GM12878 (cell line): ENCODE measurements around the gene CHAF1A. TPM values are rescaled to one million over a fixed set of nuclear protein-coding genes. Genes with fewer than 3 reads are reported as not detected.

Source experiments
- ATAC-seq: fragments of 200-7000 bp; cut with Tn5 transposase; 3 replicates; pipeline ENCODE4 v1.9.1; 2020; ENCODE audit warnings: mild to moderate bottlenecking, moderate library complexity
- BruUV-seq: library from RNA; stranded (reverse); fragments of 400-500 nt; replicated peaks from 2 replicates; lab custom pipeline; 2021; lab: Mats Ljungman, UMichigan
- CTCF ChIA-PET: fragments of 300-600 bp; sonication (Branson Sonifier 250); formaldehyde crosslinking; extraction: SDS; loops from one replicate; lab custom pipeline; 2021; ENCODE audit warnings: inconsistent platforms; lab: Yijun Ruan, JAX
- POLR2A ChIA-PET: fragments of 350-600 bp; formaldehyde crosslinking; extraction: SDS; loops from one replicate; lab custom pipeline; 2021; ENCODE audit warnings: inconsistent platforms; lab: Charles Lee
- RAD21 ChIA-PET: fragments of 300-600 bp; sonication (Branson Sonifier 250); formaldehyde crosslinking; loops from one replicate; lab custom pipeline; 2023; ENCODE audit warnings: antibody characterized with exemption; ENCODE audit not compliant: unreplicated experiment; lab: Charles Lee
- SMC1A ChIA-PET: fragments of 300-600 bp; sonication (Branson Sonifier 250); formaldehyde crosslinking; loops from one replicate; lab custom pipeline; 2023; ENCODE audit not compliant: unreplicated experiment, uncharacterized antibody; lab: Charles Lee
- DNase-seq: peaks from one replicate; pipeline ENCODE4 v3.0.0-alpha.2; 2011; ENCODE audit warnings: low read depth, low spot score
- FAIRE-seq: peaks from 3 replicates; lab custom pipeline; 2011; peaks lifted over from hg19 to GRCh38; lab: Jason Lieb, UNC
- H2AFZ ChIP-seq: 2 replicates; pipeline ENCODE4 v1.6.0; 2011; ENCODE audit warnings: low read depth, low read length, control low read depth; ENCODE audit not compliant: control insufficient read depth
- H3K27ac ChIP-seq: 2 replicates; pipeline ENCODE4 v1.5.1; 2011; ENCODE audit warnings: control low read depth; ENCODE audit not compliant: control insufficient read depth, insufficient read depth
- H3K27me3 ChIP-seq, 2 experiments: replicated peaks in 1 of 2; 2 replicates each; pipeline versions ENCODE4 v1.6.0 to v1.6.1; 2011; ENCODE audit warnings: low read length in 1 of 2; ENCODE audit not compliant: control insufficient read depth in 2 of 2, insufficient read depth in 2 of 2
- H3K36me3 ChIP-seq, 2 experiments: 2 replicates each; pipeline ENCODE4 v1.5.1; 2011; ENCODE audit warnings: low read length in 1 of 2; ENCODE audit not compliant: control insufficient read depth in 2 of 2, insufficient read depth in 2 of 2
- H3K4me1 ChIP-seq: 2 replicates; pipeline ENCODE4 v1.6.1; 2011; ENCODE audit warnings: mild to moderate bottlenecking, low read length, moderate library complexity, mixed read lengths; ENCODE audit not compliant: control insufficient read depth, insufficient read depth
- H3K4me2 ChIP-seq: 2 replicates; pipeline ENCODE4 v1.6.0; 2011; ENCODE audit warnings: control low read depth; ENCODE audit not compliant: control insufficient read depth, insufficient read depth
- H3K4me3 ChIP-seq: fragments of 200-600 bp; sonication (generic); 2 replicates; pipeline ENCODE4 v1.5.1; 2016
- H3K79me2 ChIP-seq: 2 replicates; pipeline ENCODE4 v1.6.0; 2011; ENCODE audit warnings: low read length; ENCODE audit not compliant: control insufficient read depth, insufficient read depth
- H3K9ac ChIP-seq: 2 replicates; pipeline ENCODE4 v1.8.0; 2011; ENCODE audit warnings: low read length, control low read depth, mixed read lengths; ENCODE audit not compliant: control insufficient read depth, insufficient read depth
- H3K9me3 ChIP-seq: replicated peaks from 3 replicates; pipeline ENCODE4 v1.5.1; 2011; ENCODE audit warnings: mild to moderate bottlenecking, low read length; ENCODE audit not compliant: control insufficient read depth, insufficient read depth
- H4K20me1 ChIP-seq: 2 replicates; pipeline ENCODE4 v1.6.0; 2011; ENCODE audit not compliant: control insufficient read depth, insufficient read depth
- CREM ChIP-seq: IDR thresholded peaks from 2 replicates; pipeline ENCODE4 v1.6.1; 2014; ENCODE audit warnings: antibody characterized with exemption, low read depth
- EED ChIP-seq: sonication (generic); IDR thresholded peaks from 2 replicates; pipeline ENCODE4 v1.6.1; 2016; ENCODE audit warnings: antibody characterized with exemption, low read depth
- FOS ChIP-seq: IDR thresholded peaks from 3 replicates; pipeline ENCODE4 v1.6.1; 2011; ENCODE audit warnings: borderline replicate concordance; ENCODE audit not compliant: insufficient read length; ENCODE audit errors: extremely low read depth
- GABPA ChIP-seq: IDR thresholded peaks from 2 replicates; pipeline ENCODE4 v1.6.1; 2014; ENCODE audit warnings: antibody characterized with exemption, low read depth, mild to moderate bottlenecking, inconsistent platforms
- MEF2A ChIP-seq: IDR thresholded peaks from 2 replicates; pipeline ENCODE4 v1.6.1; 2011; ENCODE audit warnings: low read depth, mild to moderate bottlenecking, low read length, moderate library complexity; ENCODE audit not compliant: insufficient read depth
- MXI1 ChIP-seq: fragments of 150-350 bp; IDR thresholded peaks from 2 replicates; pipeline ENCODE4 v1.6.1; 2011; ENCODE audit warnings: low read depth, mild to moderate bottlenecking, inconsistent platforms, low read length, improper control_type of control experiment
- NFXL1 ChIP-seq: fragments of 450-650 bp; IDR thresholded peaks from 2 replicates; pipeline ENCODE4 v1.6.1; 2017; ENCODE audit warnings: antibody characterized with exemption, mild to moderate bottlenecking, borderline replicate concordance
- NFYB ChIP-seq: IDR thresholded peaks from 2 replicates; pipeline ENCODE4 v1.6.1; 2011; ENCODE audit warnings: low read depth, mild to moderate bottlenecking, low read length, improper control_type of control experiment, moderate library complexity; ENCODE audit not compliant: insufficient read depth
- NR2F1 ChIP-seq: fragments of 450-650 bp; conservative IDR thresholded peaks from 2 replicates; pipeline ENCODE4 v1.6.1; 2017; ENCODE audit warnings: mild to moderate bottlenecking
- SP1 ChIP-seq: IDR thresholded peaks from one replicate; pipeline ENCODE4 v1.6.1; 2011; ENCODE audit warnings: low read depth, low read length
- ZBTB11 ChIP-seq: fragments of 450-650 bp; formaldehyde crosslinking; IDR thresholded peaks from 2 replicates; pipeline ENCODE4 v1.5.0; 2022; ENCODE audit warnings: mild to moderate bottlenecking, missing genetic modification characterization
- WGBS: methylation state at CpG from one replicate; pipeline ENCODE4 v1.1.6; 2016; ENCODE audit warnings: low lambda C conversion rate; ENCODE audit not compliant: insufficient replicate concordance, insufficient coverage; ENCODE audit errors: missing lambda C conversion rate; 5-methylcytosine and 5-hydroxymethylcytosine counted together
- in situ Hi-C: fragments of 300-500 bp; cut with MboI; formaldehyde crosslinking; loops from 9 replicates; pipeline ENCODE4 v1.14.3; 2018; ENCODE audit warnings: mixed read lengths
- intact Hi-C: fragments of 100-400 bp; cut with micrococcal nuclease; formaldehyde crosslinking; loops from one replicate; pipeline ENCODE4 v1.14.2; 2022; ENCODE audit not compliant: unreplicated experiment
- polyA plus RNA-seq, 11 experiments: library from polyadenylated mRNA; depleted of rRNA in 4 of 11; unstranded in 6 of 11; stranded (reverse) in 5 of 11; fragments of >200 nt; fragmentation: Nextera tagmentation in 4 of 11; fragmentation: Illumina TruSeq in 1 of 11; extraction: Ambion mirVana in 4 of 11; extraction: Trizol in 1 of 11; gene quantifications; 1 replicate in 1 of 11; 2 replicates in 10 of 11; pipeline versions ENCODE4 v1.2.1 to v1.2.3, GENCODE V29; 2011 to 2016; ENCODE audit warnings: inconsistent platforms in 2 of 11, missing spikeins in 2 of 11, low read depth in 1 of 11
- total RNA-seq, 4 experiments: library from RNA; depleted of rRNA in 3 of 4; stranded (reverse); fragments of >200 nt in 3 of 4; fragmentation: Illumina TruSeq in 1 of 4; extraction: Trizol in 1 of 4; gene quantifications; 2 replicates each; pipeline versions ENCODE4 v1.2.1 to v1.2.3, GENCODE V29; 2013 to 2021

Gene CHAF1A
- total and polyA plus RNA-seq, 10 of the 15 experiments (the other 5 are each of a cell fraction or from before 2014, with no cell fraction given), result 1.3 to 69.1 (median 34.2) TPM

GRCh38 chr19:4376671-4376990 is 25.8 kb upstream of the CHAF1A start:
- CTCF ChIA-PET, result interaction anchor here (0.9 to 2.9 kb wide), 11 partner anchors 8 to 55 kb away, joined by 3 to 24 read pairs (median 5); partner anchors contain the start of genes CHAF1A, MPND and SH3GL1
- SMC1A ChIA-PET, result interaction anchor here (0.7 to 4.1 kb wide), 5 partner anchors 18 to 234 kb away, joined by 3 to 27 read pairs (median 5); partner anchors contain the start of genes CHAF1A, EBI3 and SH3GL1
- Histone ChIP-seq H3K79me2 (peaks cover 93% of the 10 kb centered on the region), H3K4me2 (peak overlapping the region; percentile 93), H3K4me3 (peak overlapping the region; percentile 52; the same call in 1 of the 2 replicates), H3K4me1 (peaks cover 86% of the 10 kb centered on the region), H3K27me3 (no peaks in the 10 kb centered on the region), H4K20me1 (no peaks in the 10 kb centered on the region), H3K36me3 (peaks cover 6 to 17% of the 10 kb centered on the region in 2 experiments; a peak in 3 of 4 replicates), H3K9ac (peak overlapping the region; percentile 77), H3K27ac (peak overlapping the region; percentile 93), H2AFZ (no peak overlapping the region), H3K9me3 (no peaks in the 10 kb centered on the region)
- no TSS peak for BruUV-seq
- TF ChIP-seq NR2F1 (no peak), EED (no peak), NFYB (no peak), NFXL1 (no peak), MEF2A (no peak), CREM (no peak), ZBTB11 (CRISPR knock-in tag) (no peak), GABPA (no peak), SP1 (no peak), FOS (no peak), MXI1 (no peak)
- 63% methylated on average over 10 of the region's 10 CpGs for WGBS
- ATAC-seq, result no peak
- in situ Hi-C loops (no loop called here), intact Hi-C loops (no loop called here)
- FAIRE-seq, result no peak
- POLR2A ChIA-PET, result interaction anchor here (0.5 to 9.4 kb wide), 7 partner anchors 9 to 351 kb away, joined by 3 to 110 read pairs (median 5); partner anchors contain the start of genes EBI3 and SH3GL1
- DNase-seq, result no peak
- RAD21 ChIA-PET, result interaction anchor here (1.1 to 1.7 kb wide), 3 partner anchors 19 to 26 kb away, joined by 3 to 11 read pairs (median 5); partner anchors contain the start of gene CHAF1A
